Measurements from ENCODE around the gene SLC16A2. TPM values are rescaled to one million over a fixed set of nuclear protein-coding genes. Genes with fewer than 3 reads are reported as not detected.

SLC16A2 gene
- total RNA-seq, 3 donors from 2014 or later: 1.3 to 7.9 (median 2.3) TPM

GRCh38 chrX:74546984-74547383 lies 125.7 kb downstream of the SLC16A2 start:
- no peaks in the 10 kb centered on the region for H3K4me1 ChIP-seq (ENCODE audit: low read depth)
- ATAC-seq: no peak
- no peaks in the 10 kb centered on the region for H3K9me3 ChIP-seq
- DNase-seq: no peak
- H3K4me3 ChIP-seq: no peak overlapping the region
- H3K36me3 ChIP-seq (ENCODE audit: low read depth): no peaks in the 10 kb centered on the region
- intact Hi-C loops (cut with DNase I, micrococcal nuclease): no loop called here
- TF ChIP-seq CTCF (IDR thresholded peaks at IDR 0.05): no peak

DNA sequence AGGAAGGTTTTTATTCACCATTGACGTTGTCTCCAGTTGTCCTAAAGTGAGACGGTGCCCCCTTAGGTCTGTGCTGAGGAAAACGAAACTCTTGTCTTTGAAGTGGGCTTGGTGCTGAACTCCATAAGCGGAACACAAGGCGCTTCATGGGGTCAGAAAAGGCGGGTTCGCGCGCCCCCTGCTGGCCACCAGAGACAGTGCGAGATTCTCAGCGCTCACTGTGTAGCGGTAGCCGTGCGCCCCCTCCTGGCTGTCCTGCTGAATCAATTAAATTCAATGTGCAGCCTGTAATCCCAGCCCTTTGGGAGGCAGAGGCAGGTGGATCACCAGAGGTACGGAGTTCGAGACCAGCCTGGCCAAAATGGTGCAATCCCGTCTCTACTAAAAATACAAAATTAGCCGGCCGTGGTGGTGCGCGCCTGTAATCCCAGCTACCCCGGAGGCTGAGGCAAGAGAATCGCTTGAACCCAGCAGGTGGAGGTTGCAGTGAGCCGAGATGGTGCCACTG lies 129.1 kb downstream of the SLC16A2 start:
- peak; percentile 99 for ATAC-seq
- TF ChIP-seq CTCF (IDR thresholded peaks at IDR 0.05): peak; percentile 64
- H3K9me3 ChIP-seq: no peaks in the 10 kb centered on the region
- no peaks in the 10 kb centered on the region for H3K4me1 ChIP-seq (ENCODE audit: low read depth)
- intact Hi-C loops (cut with DNase I, micrococcal nuclease): no loop called here
- no peaks in the 10 kb centered on the region for H3K36me3 ChIP-seq (ENCODE audit: low read depth)
- no peak overlapping the region for H3K4me3 ChIP-seq
- peak; percentile 84 to 90 (median 85) for DNase-seq

GRCh38 chrX:74551934-74552333 lies 130.6 kb downstream of the SLC16A2 start:
- H3K36me3 ChIP-seq (ENCODE audit: low read depth): no peaks in the 10 kb centered on the region
- intact Hi-C loops (cut with DNase I, micrococcal nuclease): no loop called here
- no peaks in the 10 kb centered on the region for H3K4me1 ChIP-seq (ENCODE audit: low read depth)
- DNase-seq: no peak
- no peak for TF ChIP-seq CTCF (IDR thresholded peaks at IDR 0.05)
- ATAC-seq: no peak
- H3K9me3 ChIP-seq: no peaks in the 10 kb centered on the region
- no peak overlapping the region for H3K4me3 ChIP-seq

GRCh38 chrX:74557378-74557777 lies 136.1 kb downstream of the SLC16A2 start:
- Histone ChIP-seq H3K4me3 (no peak overlapping the region), H3K9me3 (no peaks in the 10 kb centered on the region), H3K4me1 (ENCODE audit: low read depth) (no peaks in the 10 kb centered on the region), H3K36me3 (ENCODE audit: low read depth) (no peaks in the 10 kb centered on the region)
- ATAC-seq: no peak
- DNase-seq: no peak
- intact Hi-C loops (cut with DNase I, micrococcal nuclease): no loop called here
- no peak for TF ChIP-seq CTCF (IDR thresholded peaks at IDR 0.05)

GRCh38 chrX:74578137-74578536 lies 156.8 kb downstream of the SLC16A2 start:
- no peak overlapping the region for H3K4me3 ChIP-seq
- H3K9me3 ChIP-seq: no peaks in the 10 kb centered on the region
- intact Hi-C loops (cut with DNase I, micrococcal nuclease): no loop called here
- no peak for ATAC-seq
- H3K4me1 ChIP-seq (ENCODE audit: low read depth): no peaks in the 10 kb centered on the region
- DNase-seq: no peak
- no peak for TF ChIP-seq CTCF (IDR thresholded peaks at IDR 0.05)
- H3K36me3 ChIP-seq (ENCODE audit: low read depth): no peaks in the 10 kb centered on the region

Data from mucosa of descending colon (tissue), 3 donors.